Neural cell (in vitro differentiated cells): ENCODE results near the gene SULF2. TPM values are rescaled to one million over a fixed set of nuclear protein-coding genes. Genes with fewer than 3 reads are reported as not detected.

Source experiments
- H2AFZ ChIP-seq: fragments of 200-600, 300-800 bp; sonication (generic), shearing (Covaris generic); 2 replicates; pipeline ENCODE4 v1.6.0; 2014; ENCODE audit warnings: low read depth, mild to moderate bottlenecking, antibody characterized with exemption, low read length, moderate library complexity
- H3F3A ChIP-seq: fragments of 200-600 bp; shearing (Covaris generic); 2 replicates; pipeline ENCODE4 v1.6.1; 2016; ENCODE audit warnings: mild to moderate bottlenecking, moderate library complexity, mixed read lengths, antibody characterized with exemption, low read length; ENCODE audit not compliant: insufficient read depth, poor library complexity, severe bottlenecking
- H3K27ac ChIP-seq: fragments of 200-600, 300-800 bp; sonication (generic), shearing (Covaris generic); 2 replicates; pipeline ENCODE4 v1.5.1; 2014; ENCODE audit warnings: mild to moderate bottlenecking, low read length, moderate library complexity
- H3K27me3 ChIP-seq: fragments of 300-800, 200-600 bp; sonication (generic), shearing (Covaris generic); 2 replicates; pipeline ENCODE4 v1.6.0; 2014; ENCODE audit warnings: mild to moderate bottlenecking, low read depth, low read length, moderate library complexity; ENCODE audit not compliant: insufficient read depth
- H3K36me3 ChIP-seq: fragments of 300-800, 200-600 bp; sonication (generic), shearing (Covaris generic); 2 replicates; pipeline ENCODE4 v1.5.1; 2014; ENCODE audit warnings: mild to moderate bottlenecking, antibody characterized with exemption, low read length, moderate library complexity; ENCODE audit not compliant: insufficient read depth
- H3K4me2 ChIP-seq: fragments of 300-800, 200-600 bp; sonication (generic), shearing (Covaris generic); 2 replicates; pipeline ENCODE4 v1.6.0; 2014; ENCODE audit warnings: mild to moderate bottlenecking, low read length
- H3K4me3 ChIP-seq: fragments of 300-800, 200-600 bp; sonication (generic), shearing (Covaris generic); 2 replicates; pipeline ENCODE4 v1.5.1; 2014; ENCODE audit warnings: mild to moderate bottlenecking, low read length, moderate library complexity
- H3K79me2 ChIP-seq: fragments of 200-600 bp; shearing (Covaris generic); replicated peaks from 2 replicates; pipeline ENCODE4 v1.6.0; 2014; ENCODE audit warnings: mild to moderate bottlenecking, low read length, moderate library complexity; ENCODE audit not compliant: insufficient read depth
- H3K9ac ChIP-seq: fragments of 300-800, 200-600 bp; sonication (generic), shearing (Covaris generic); 2 replicates; pipeline ENCODE4 v1.6.1; 2016; ENCODE audit warnings: mild to moderate bottlenecking, low read length, mixed read lengths
- H3K9me2 ChIP-seq: fragments of 200-600 bp; shearing (Covaris generic); 2 replicates; pipeline ENCODE4 v1.6.1; 2016; ENCODE audit warnings: mild to moderate bottlenecking, low read length, mixed read lengths; ENCODE audit not compliant: insufficient read depth
- H3K9me3 ChIP-seq: fragments of 200-600, 300-800 bp; sonication (generic), shearing (Covaris generic); 2 replicates; pipeline ENCODE4 v1.6.1; 2016; ENCODE audit warnings: mild to moderate bottlenecking, mixed run types, low read length, moderate library complexity, mixed read lengths
- H4K20me1 ChIP-seq: fragments of 200-600 bp; shearing (Covaris generic); 2 replicates; pipeline ENCODE4 v1.6.1; 2016; ENCODE audit warnings: mild to moderate bottlenecking, mixed run types; ENCODE audit not compliant: insufficient read depth
- EP300 ChIP-seq: fragments of 450-650 bp; conservative IDR thresholded peaks from 2 replicates; pipeline ENCODE4 v1.6.1; 2014; ENCODE audit warnings: antibody characterized with exemption, mild to moderate bottlenecking, moderate library complexity; ENCODE audit not compliant: poor library complexity, severe bottlenecking
- EZH2 ChIP-seq: fragments of 200-600, 300-800 bp; shearing (Covaris generic), sonication (generic); IDR thresholded peaks from 2 replicates; pipeline ENCODE4 v1.6.1; 2014; ENCODE audit warnings: antibody characterized with exemption, low read length, borderline replicate concordance, mild to moderate bottlenecking; ENCODE audit not compliant: insufficient read depth, poor library complexity, severe bottlenecking
- MXI1 ChIP-seq: fragments of 450-650 bp; conservative IDR thresholded peaks from 2 replicates; pipeline ENCODE4 v1.6.1; 2014; ENCODE audit warnings: antibody characterized with exemption, mild to moderate bottlenecking; ENCODE audit not compliant: poor library complexity, severe bottlenecking
- POLR2AphosphoS5 ChIP-seq: IDR thresholded peaks from 2 replicates; pipeline ENCODE4 v1.6.1; 2012
- RAD21 ChIP-seq: fragments of 450-650 bp; conservative IDR thresholded peaks from 2 replicates; pipeline ENCODE4 v1.6.1; 2014; ENCODE audit warnings: antibody characterized with exemption, mild to moderate bottlenecking, moderate library complexity
- SMC3 ChIP-seq: fragments of 450-650 bp; conservative IDR thresholded peaks from 2 replicates; pipeline ENCODE4 v1.6.1; 2014; ENCODE audit warnings: antibody characterized with exemption, mild to moderate bottlenecking, moderate library complexity; ENCODE audit not compliant: poor library complexity
- TAF1 ChIP-seq: IDR thresholded peaks from 2 replicates; pipeline ENCODE4 v1.6.1; 2012; ENCODE audit warnings: low read depth
- polyA plus RNA-seq: library from polyadenylated mRNA; depleted of rRNA; stranded (reverse); fragments of >200 nt; gene quantifications from 2 replicates; pipeline ENCODE4 v1.2.3, GENCODE V29; 2014
- TF ChIP-seq, protein P1 (sequence below): IDR thresholded peaks from 2 replicates; pipeline ENCODE4 v1.6.1; 2012; ENCODE audit warnings: borderline replicate concordance
- TF ChIP-seq, protein P2 (sequence below): fragments of 450-650 bp; IDR thresholded peaks from 2 replicates; pipeline ENCODE4 v1.5.1; 2014; ENCODE audit warnings: antibody characterized with exemption, mild to moderate bottlenecking, moderate library complexity; ENCODE audit not compliant: poor library complexity, severe bottlenecking

The SULF2 gene
- polyA plus RNA-seq, 1 donor from 2014 or later: 30.0 TPM

DNA sequence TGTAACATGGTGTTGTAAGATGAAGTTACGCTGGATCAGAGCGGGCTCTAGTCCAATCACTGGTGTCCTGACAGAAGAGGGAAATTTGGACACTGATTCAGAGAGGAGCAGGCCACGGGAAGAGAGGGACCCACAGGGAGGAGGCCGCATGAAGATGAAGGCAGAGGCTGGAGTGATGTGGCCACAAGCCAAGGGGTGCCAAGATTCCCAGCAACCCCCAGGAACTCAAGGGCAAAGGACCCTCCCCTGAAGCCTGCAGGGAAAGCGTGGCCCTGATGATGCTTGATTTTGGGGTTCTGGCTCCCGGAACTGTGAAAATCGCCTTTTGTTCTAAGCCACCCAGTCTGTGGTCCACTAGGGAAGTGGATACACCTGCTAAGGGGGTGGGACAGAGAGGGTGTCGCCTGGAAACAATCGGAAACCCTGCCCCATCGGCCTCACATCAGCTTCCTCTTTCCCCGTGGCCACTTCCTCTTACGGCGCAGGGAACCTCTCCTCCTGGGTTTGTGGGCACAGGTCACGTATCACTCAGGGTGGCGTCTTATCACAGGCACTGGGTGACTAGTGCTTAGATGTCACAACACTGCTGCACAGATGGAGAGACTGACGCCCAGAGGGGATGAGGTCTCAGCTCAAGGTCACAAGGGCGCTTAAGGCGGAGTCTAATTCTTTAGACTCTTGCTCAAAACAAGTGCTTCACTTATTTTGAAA, 58.0 kb downstream of the SULF2 start:
- no peaks in the 10 kb centered on the region for H3F3A ChIP-seq
- no peaks in the 10 kb centered on the region for H3K36me3 ChIP-seq
- no peak overlapping the region for H3K4me3 ChIP-seq
- no peaks in the 10 kb centered on the region for H3K79me2 ChIP-seq
- H3K27ac ChIP-seq: no peak overlapping the region
- H3K4me2 ChIP-seq: no peak overlapping the region
- H3K9me2 ChIP-seq: no peaks in the 10 kb centered on the region
- no peak overlapping the region for H2AFZ ChIP-seq
- H3K27me3 ChIP-seq: no peaks in the 10 kb centered on the region
- no peak overlapping the region for H3K9ac ChIP-seq
- no peaks in the 10 kb centered on the region for H3K9me3 ChIP-seq
- no peaks in the 10 kb centered on the region for H4K20me1 ChIP-seq
- no peak for TF ChIP-seq RAD21
- no peak for TF ChIP-seq TAF1
- no peak for TF ChIP-seq EZH2
- TF ChIP-seq, protein P1, sequence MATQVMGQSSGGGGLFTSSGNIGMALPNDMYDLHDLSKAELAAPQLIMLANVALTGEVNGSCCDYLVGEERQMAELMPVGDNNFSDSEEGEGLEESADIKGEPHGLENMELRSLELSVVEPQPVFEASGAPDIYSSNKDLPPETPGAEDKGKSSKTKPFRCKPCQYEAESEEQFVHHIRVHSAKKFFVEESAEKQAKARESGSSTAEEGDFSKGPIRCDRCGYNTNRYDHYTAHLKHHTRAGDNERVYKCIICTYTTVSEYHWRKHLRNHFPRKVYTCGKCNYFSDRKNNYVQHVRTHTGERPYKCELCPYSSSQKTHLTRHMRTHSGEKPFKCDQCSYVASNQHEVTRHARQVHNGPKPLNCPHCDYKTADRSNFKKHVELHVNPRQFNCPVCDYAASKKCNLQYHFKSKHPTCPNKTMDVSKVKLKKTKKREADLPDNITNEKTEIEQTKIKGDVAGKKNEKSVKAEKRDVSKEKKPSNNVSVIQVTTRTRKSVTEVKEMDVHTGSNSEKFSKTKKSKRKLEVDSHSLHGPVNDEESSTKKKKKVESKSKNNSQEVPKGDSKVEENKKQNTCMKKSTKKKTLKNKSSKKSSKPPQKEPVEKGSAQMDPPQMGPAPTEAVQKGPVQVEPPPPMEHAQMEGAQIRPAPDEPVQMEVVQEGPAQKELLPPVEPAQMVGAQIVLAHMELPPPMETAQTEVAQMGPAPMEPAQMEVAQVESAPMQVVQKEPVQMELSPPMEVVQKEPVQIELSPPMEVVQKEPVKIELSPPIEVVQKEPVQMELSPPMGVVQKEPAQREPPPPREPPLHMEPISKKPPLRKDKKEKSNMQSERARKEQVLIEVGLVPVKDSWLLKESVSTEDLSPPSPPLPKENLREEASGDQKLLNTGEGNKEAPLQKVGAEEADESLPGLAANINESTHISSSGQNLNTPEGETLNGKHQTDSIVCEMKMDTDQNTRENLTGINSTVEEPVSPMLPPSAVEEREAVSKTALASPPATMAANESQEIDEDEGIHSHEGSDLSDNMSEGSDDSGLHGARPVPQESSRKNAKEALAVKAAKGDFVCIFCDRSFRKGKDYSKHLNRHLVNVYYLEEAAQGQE: no peak
- no peak for TF ChIP-seq POLR2AphosphoS5
- TF ChIP-seq SMC3: no peak
- no peak for TF ChIP-seq MXI1
- no peak for TF ChIP-seq EP300
- TF ChIP-seq, protein P2, sequence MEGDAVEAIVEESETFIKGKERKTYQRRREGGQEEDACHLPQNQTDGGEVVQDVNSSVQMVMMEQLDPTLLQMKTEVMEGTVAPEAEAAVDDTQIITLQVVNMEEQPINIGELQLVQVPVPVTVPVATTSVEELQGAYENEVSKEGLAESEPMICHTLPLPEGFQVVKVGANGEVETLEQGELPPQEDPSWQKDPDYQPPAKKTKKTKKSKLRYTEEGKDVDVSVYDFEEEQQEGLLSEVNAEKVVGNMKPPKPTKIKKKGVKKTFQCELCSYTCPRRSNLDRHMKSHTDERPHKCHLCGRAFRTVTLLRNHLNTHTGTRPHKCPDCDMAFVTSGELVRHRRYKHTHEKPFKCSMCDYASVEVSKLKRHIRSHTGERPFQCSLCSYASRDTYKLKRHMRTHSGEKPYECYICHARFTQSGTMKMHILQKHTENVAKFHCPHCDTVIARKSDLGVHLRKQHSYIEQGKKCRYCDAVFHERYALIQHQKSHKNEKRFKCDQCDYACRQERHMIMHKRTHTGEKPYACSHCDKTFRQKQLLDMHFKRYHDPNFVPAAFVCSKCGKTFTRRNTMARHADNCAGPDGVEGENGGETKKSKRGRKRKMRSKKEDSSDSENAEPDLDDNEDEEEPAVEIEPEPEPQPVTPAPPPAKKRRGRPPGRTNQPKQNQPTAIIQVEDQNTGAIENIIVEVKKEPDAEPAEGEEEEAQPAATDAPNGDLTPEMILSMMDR: no peak

DNA sequence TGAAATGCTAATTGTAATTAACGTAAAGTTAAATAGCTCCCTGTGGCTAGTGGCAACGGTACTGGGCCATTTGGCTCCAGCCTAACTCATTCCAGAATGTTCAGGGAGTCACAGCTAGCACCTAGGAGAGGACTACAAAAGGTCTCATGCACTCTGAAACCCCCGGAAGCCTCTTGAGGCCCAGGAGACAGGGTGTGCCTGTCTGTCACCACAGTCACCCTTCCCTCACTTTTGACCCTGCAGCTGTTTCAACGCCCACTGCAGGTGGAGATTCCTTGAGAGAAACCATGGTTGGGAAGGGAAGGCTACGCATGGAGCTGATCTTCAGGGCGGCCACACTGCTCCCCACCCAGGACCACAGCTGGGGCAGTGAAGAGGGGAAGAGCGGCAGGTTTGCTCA, 58.6 kb downstream of the SULF2 start:
- Histone ChIP-seq H3K27me3 (no peaks in the 10 kb centered on the region), H3K9ac (no peak overlapping the region), H3K79me2 (no peaks in the 10 kb centered on the region), H3F3A (no peaks in the 10 kb centered on the region), H3K4me2 (no peak overlapping the region), H3K27ac (no peak overlapping the region), H2AFZ (no peak overlapping the region), H4K20me1 (no peaks in the 10 kb centered on the region), H3K9me3 (no peaks in the 10 kb centered on the region), H3K4me3 (no peak overlapping the region), H3K36me3 (no peaks in the 10 kb centered on the region), H3K9me2 (no peaks in the 10 kb centered on the region)
- TF ChIP-seq TAF1: no peak
- TF ChIP-seq MXI1: no peak
- TF ChIP-seq, protein P1: no peak
- TF ChIP-seq, protein P2: no peak
- no peak for TF ChIP-seq POLR2AphosphoS5
